WTC11 (cell line): ENCODE results near the gene ATRIP. TPM values are rescaled to one million over a fixed set of nuclear protein-coding genes. Genes with fewer than 3 reads are reported as not detected.

Source experiments
- ATAC-seq: fragments of 200-7000 bp; cut with Tn5 transposase; 2 replicates; pipeline ENCODE4 v1.10.0; 2021; ENCODE audit warnings: mild to moderate bottlenecking, moderate library complexity
- CTCF ChIA-PET: fragments of 300-600 bp; sonication (Branson Sonifier 250); formaldehyde crosslinking; loops from one replicate; lab custom pipeline; 2021; ENCODE audit warnings: antibody characterized with exemption; lab: Charles Lee
- POLR2A ChIA-PET: fragments of 350-600 bp; sonication (Branson Sonifier 250); formaldehyde crosslinking; loops from one replicate; lab custom pipeline; 2021; ENCODE audit warnings: antibody characterized with exemption; lab: Charles Lee
- DNase-seq: peaks from one replicate; pipeline ENCODE4 v3.0.0; 2021; ENCODE audit warnings: low spot score
- H3K27ac Mint-ChIP-seq: 2 replicates; pipeline ENCODE4 v1.8.0; 2021; ENCODE audit warnings: mixed read lengths
- H3K27me3 Mint-ChIP-seq: 2 replicates; pipeline ENCODE4 v1.8.0; 2021; ENCODE audit warnings: low read depth, mild to moderate bottlenecking, moderate library complexity, mixed read lengths
- H3K36me3 Mint-ChIP-seq: 2 replicates; pipeline ENCODE4 v1.8.0; 2021; ENCODE audit warnings: mixed read lengths
- H3K4me1 Mint-ChIP-seq: 2 replicates; pipeline ENCODE4 v1.8.0; 2022; ENCODE audit warnings: mixed read lengths
- H3K4me3 Mint-ChIP-seq: 2 replicates; pipeline ENCODE4 v1.8.0; 2021; ENCODE audit warnings: mild to moderate bottlenecking, moderate library complexity, mixed read lengths
- H3K9me3 Mint-ChIP-seq: 2 replicates; pipeline ENCODE4 v1.8.0; 2021; ENCODE audit warnings: mixed read lengths
- CTCF ChIP-seq: fragments of 200-600 bp; IDR thresholded peaks from 2 replicates; pipeline ENCODE4 v1.8.0; 2022; ENCODE audit warnings: antibody characterized with exemption
- E2F1 ChIP-seq: sonication (generic); formaldehyde crosslinking; IDR thresholded peaks from 2 replicates; pipeline ENCODE4 v1.8.0; 2022; ENCODE audit warnings: mild to moderate bottlenecking, missing genetic modification reagents
- ERG ChIP-seq: fragments of 250-450 bp; sonication (Bioruptor Pico); IDR thresholded peaks from 2 replicates; pipeline ENCODE4 v1.8.0; 2021; ENCODE audit warnings: mild to moderate bottlenecking
- FOXP4 ChIP-seq: sonication (generic); formaldehyde crosslinking; IDR thresholded peaks from 2 replicates; pipeline ENCODE4 v1.8.0; 2022; ENCODE audit warnings: mild to moderate bottlenecking, missing genetic modification reagents
- GABPB1 ChIP-seq: sonication (generic); formaldehyde crosslinking; IDR thresholded peaks from 2 replicates; pipeline ENCODE4 v1.8.1; 2023; ENCODE audit warnings: mild to moderate bottlenecking, missing genetic modification reagents
- HMGXB4 ChIP-seq: sonication (generic); formaldehyde crosslinking; IDR thresholded peaks from 2 replicates; pipeline ENCODE4 v1.8.1; 2023; ENCODE audit warnings: mild to moderate bottlenecking, moderate library complexity, missing genetic modification reagents
- IRF1 ChIP-seq: sonication (generic); formaldehyde crosslinking; IDR thresholded peaks from 2 replicates; pipeline ENCODE4 v1.8.0; 2023; ENCODE audit warnings: missing genetic modification reagents
- IRF2 ChIP-seq: sonication (generic); formaldehyde crosslinking; IDR thresholded peaks from 2 replicates; pipeline ENCODE4 v1.8.0; 2022; ENCODE audit warnings: low read depth, missing genetic modification reagents, borderline replicate concordance
- KAT7 ChIP-seq: sonication (generic); formaldehyde crosslinking; IDR thresholded peaks from 2 replicates; pipeline ENCODE4 v1.8.1; 2023; ENCODE audit warnings: missing genetic modification reagents, mild to moderate bottlenecking, borderline replicate concordance
- MAX ChIP-seq: sonication (generic); formaldehyde crosslinking; IDR thresholded peaks from 2 replicates; pipeline ENCODE4 v1.8.0; 2022; ENCODE audit warnings: mild to moderate bottlenecking, missing genetic modification reagents
- MXD4 ChIP-seq: fragments of 250-450 bp; sonication (Bioruptor Pico); IDR thresholded peaks from 2 replicates; pipeline ENCODE4 v1.8.0; 2021; ENCODE audit warnings: mild to moderate bottlenecking, moderate library complexity, borderline replicate concordance
- MYBL2 ChIP-seq: sonication (generic); formaldehyde crosslinking; IDR thresholded peaks from 2 replicates; pipeline ENCODE4 v1.8.1; 2023; ENCODE audit warnings: mild to moderate bottlenecking, moderate library complexity, missing genetic modification reagents
- NFE2L1 ChIP-seq: sonication (generic); formaldehyde crosslinking; IDR thresholded peaks from 2 replicates; pipeline ENCODE4 v1.8.1; 2023; ENCODE audit warnings: missing genetic modification reagents
- PREB ChIP-seq: sonication (generic); formaldehyde crosslinking; IDR thresholded peaks from 2 replicates; pipeline ENCODE4 v1.8.1; 2022; ENCODE audit warnings: mild to moderate bottlenecking, missing genetic modification reagents, moderate library complexity, borderline replicate concordance
- PRRX2 ChIP-seq: fragments of 250-450 bp; sonication (Bioruptor Pico); IDR thresholded peaks from 2 replicates; pipeline ENCODE4 v1.8.0; 2021; ENCODE audit warnings: mild to moderate bottlenecking
- SP1 ChIP-seq: sonication (generic); formaldehyde crosslinking; conservative IDR thresholded peaks from 2 replicates; pipeline ENCODE4 v1.8.1; 2022; ENCODE audit warnings: missing genetic modification reagents
- USF2 ChIP-seq: sonication (generic); formaldehyde crosslinking; IDR thresholded peaks from 2 replicates; pipeline ENCODE4 v1.8.1; 2023; ENCODE audit warnings: mild to moderate bottlenecking, missing genetic modification reagents, moderate library complexity
- ZBTB21 ChIP-seq: sonication (generic); formaldehyde crosslinking; IDR thresholded peaks from 2 replicates; pipeline ENCODE4 v1.8.1; 2023; ENCODE audit warnings: mild to moderate bottlenecking, missing genetic modification reagents, borderline replicate concordance
- ZMAT4 ChIP-seq: fragments of 250-450 bp; sonication (Bioruptor Pico); IDR thresholded peaks from 2 replicates; pipeline ENCODE4 v1.9.0; 2021; ENCODE audit warnings: mild to moderate bottlenecking
- ZNF138 ChIP-seq: sonication (generic); formaldehyde crosslinking; conservative IDR thresholded peaks from 2 replicates; pipeline ENCODE4 v1.8.1; 2022; ENCODE audit warnings: mild to moderate bottlenecking, moderate library complexity, missing genetic modification reagents
- ZNF219 ChIP-seq: sonication (generic); formaldehyde crosslinking; IDR thresholded peaks from 2 replicates; pipeline ENCODE4 v1.8.0; 2023; ENCODE audit warnings: missing genetic modification reagents, mild to moderate bottlenecking, borderline replicate concordance
- ZNF263 ChIP-seq: sonication (generic); formaldehyde crosslinking; IDR thresholded peaks from 2 replicates; pipeline ENCODE4 v1.8.1; 2022; ENCODE audit warnings: low read depth, mild to moderate bottlenecking, moderate library complexity, missing genetic modification reagents
- ZNF423 ChIP-seq: fragments of 250-450 bp; sonication (Bioruptor Pico); IDR thresholded peaks from 2 replicates; pipeline ENCODE4 v2.1.2; 2022; ENCODE audit warnings: mild to moderate bottlenecking, moderate library complexity
- total RNA-seq: library from RNA; stranded (reverse); gene quantifications from 3 replicates; pipeline ENCODE4 v1.2.3, GENCODE V29; 2021

ATRIP gene
- total RNA-seq, 1 experiment from 2014 or later: 18.2 TPM

- TF ChIP-seq PREB: no peak
- peak; percentile 65 for TF ChIP-seq USF2 (CRISPR knock-in tag)
- TF ChIP-seq MAX (CRISPR knock-in tag): no peak
- no peak for TF ChIP-seq ZMAT4 (CRISPR knock-in tag)
- 0 out of 2 replicates have a peak, but pooled peaks have one; percentile 53 for TF ChIP-seq ERG (CRISPR knock-in tag)
- TF ChIP-seq PRRX2 (CRISPR knock-in tag): 0 out of 2 replicates have a peak, but pooled peaks have one; percentile 30
- 0 out of 2 replicates have a peak, but pooled peaks have one; percentile 26 for TF ChIP-seq MYBL2
- TF ChIP-seq CTCF: peak; percentile 93
- TF ChIP-seq GABPB1 (CRISPR knock-in tag): no peak
- no peak for TF ChIP-seq KAT7 (CRISPR knock-in tag)
- TF ChIP-seq E2F1: no peak
- TF ChIP-seq ZNF219 (CRISPR knock-in tag): no peak
- no peak for TF ChIP-seq MXD4
- no peak for TF ChIP-seq ZNF263 (CRISPR knock-in tag)
- 0 out of 2 replicates have a peak, but pooled peaks have one; percentile 19 for TF ChIP-seq ZBTB21 (CRISPR knock-in tag)
- 0 out of 2 replicates have a peak, but pooled peaks have one; percentile 28 for TF ChIP-seq ZNF423 (CRISPR knock-in tag)
- TF ChIP-seq NFE2L1 (CRISPR knock-in tag): no peak
Measured at GRCh38 chr3:48435774-48436476, 10.6 kb upstream of the ATRIP start (continued).

- peaks cover 30% of the 10 kb centered on the region for H3K4me1 Mint-ChIP-seq
- no peak overlapping the region for H3K27ac Mint-ChIP-seq
- no peaks in the 10 kb centered on the region for H3K27me3 Mint-ChIP-seq
- DNase-seq (no peak), ATAC-seq (no peak)
- no peak overlapping the region for H3K4me3 Mint-ChIP-seq
- CTCF ChIA-PET: interaction anchor here (0.6 to 2.8 kb wide), 128 partner anchors 9 to 914 kb away, joined by 3 to 378 read pairs (median 6); partner anchors contain the start of genes ATRIP, CDC25A, CELSR3 and FBXW12
- POLR2A ChIA-PET: interaction anchor here (0.5 to 1.6 kb wide), 10 partner anchors 10 to 571 kb away, joined by 3 to 10 read pairs (median 4); partner anchors contain the start of genes ATRIP, WDR6 and ZNF589
- H3K9me3 Mint-ChIP-seq: no peaks in the 10 kb centered on the region
- H3K36me3 Mint-ChIP-seq: peaks cover 39% of the 10 kb centered on the region
- no peak for TF ChIP-seq HMGXB4 (CRISPR knock-in tag)
- TF ChIP-seq ZMAT4 (CRISPR knock-in tag): no peak
- no peak for TF ChIP-seq MYBL2
- TF ChIP-seq IRF1 (CRISPR knock-in tag): no peak
- no peak for TF ChIP-seq IRF2 (CRISPR knock-in tag)
- TF ChIP-seq SP1 (CRISPR knock-in tag): no peak
- no peak for TF ChIP-seq NFE2L1 (CRISPR knock-in tag)
- no peak for TF ChIP-seq ZNF138
- TF ChIP-seq ZNF423 (CRISPR knock-in tag): no peak
- no peak for TF ChIP-seq FOXP4
Measured at GRCh38 chr3:48436477-48436787, 10.1 kb upstream of the ATRIP start.
